Aorta (tissue), 5 donors: Measurements from ENCODE around the gene MUL1. TPM values are rescaled to one million over a fixed set of nuclear protein-coding genes. Genes with fewer than 3 reads are reported as not detected.

Source experiments
- ATAC-seq: fragments of 200-7000 bp; cut with Tn5 transposase; one replicate; pipeline ENCODE4 v1.9.1; 2022; ENCODE audit warnings: moderate library complexity; ENCODE audit not compliant: low FRiP score
- DNase-seq, 2 donors: peaks; one replicate each; pipeline ENCODE4 v3.0.0-alpha.2; 2020
- H3K27ac ChIP-seq, 2 donors: one replicate each; pipeline ENCODE4 v1.5.1; 2013; ENCODE audit warnings: low read length in 2 of 2, mild to moderate bottlenecking in 2 of 2, moderate library complexity in 2 of 2, control low read depth in 1 of 2, inconsistent platforms in 1 of 2, low read depth in 1 of 2
- H3K27me3 ChIP-seq, 2 donors: one replicate each; pipeline ENCODE4 v1.6.1; 2013; ENCODE audit warnings: control low read depth in 1 of 2, low read length in 1 of 2, mild to moderate bottlenecking in 1 of 2, moderate library complexity in 1 of 2; ENCODE audit not compliant: insufficient read depth in 2 of 2, control insufficient read depth in 1 of 2
- H3K36me3 ChIP-seq, 2 donors: one replicate each; pipeline ENCODE4 v1.6.1; 2013; ENCODE audit warnings: control low read depth in 1 of 2, low read length in 1 of 2, mild to moderate bottlenecking in 1 of 2; ENCODE audit not compliant: insufficient read depth in 2 of 2, control insufficient read depth in 1 of 2
- H3K4me1 ChIP-seq, 2 donors: one replicate each; pipeline ENCODE4 v1.6.1; 2013; ENCODE audit warnings: low read length in 2 of 2, control low read depth in 1 of 2, mild to moderate bottlenecking in 1 of 2, moderate library complexity in 1 of 2; ENCODE audit not compliant: insufficient read depth in 2 of 2, control insufficient read depth in 1 of 2
- H3K4me3 ChIP-seq, 2 donors: one replicate each; pipeline ENCODE4 v1.5.1; 2013; ENCODE audit warnings: low read length in 2 of 2, control low read depth in 1 of 2, mild to moderate bottlenecking in 1 of 2
- H3K9me3 ChIP-seq: one replicate; pipeline ENCODE4 v1.6.1; 2013; ENCODE audit warnings: mild to moderate bottlenecking, low read length; ENCODE audit not compliant: control insufficient read depth
- WGBS, 2 donors: extraction: QIAGEN DNeasy Blood & Tissue Kit; methylation state at CpG; one replicate each; pipeline ENCODE4 v1.1.7; 2013; 5-methylcytosine and 5-hydroxymethylcytosine counted together
- intact Hi-C, 2 donors: fragments of 100-400 bp; cut with DNase I; formaldehyde crosslinking; loops; one replicate each; pipeline versions ENCODE4 v1.14.2 to v1.15.0; 2022
- polyA plus RNA-seq, 2 donors: library from polyadenylated mRNA; stranded (reverse); fragments of 200-250 nt; gene quantifications; one replicate each; pipeline ENCODE4 v1.2.3, GENCODE V29; 2013
- total RNA-seq, 2 donors: library from RNA; stranded (reverse); fragmentation: NEBNext Ultra II Directional; extraction: Animal tissue kit (Norgen Biotek cat#: 25700); gene quantifications; one replicate each; pipeline ENCODE4 v1.2.1, GENCODE V29; 2021
- donor health status: healthy with polysubstance abuse.
- donor health status: Bipolar disorder and iron deficiency.
- donor health status: DM: no; HTN: no; CAD: no.
- donor health status: DM: no; HTN: no; CAD: no.
- donor health status: DM: yes; HTN: yes; CAD: no.

MUL1 gene
- total and polyA plus RNA-seq, 4 donors, result 5.5 to 18.6 (median 13.2) TPM

GRCh38 chr1:20483833-20484518 is 24.0 kb downstream of the MUL1 start:
- Histone ChIP-seq H3K27me3 (no peaks in the 10 kb centered on the region), H3K36me3 (no peaks in the 10 kb centered on the region), H3K27ac (no peak overlapping the region), H3K9me3 (no peaks in the 10 kb centered on the region), H3K4me3 (peak overlapping the region; percentile 37 to 55), H3K4me1 (no peaks in the 10 kb centered on the region)
- intact Hi-C loops, result no loop called here
- no peak for ATAC-seq
- 5% methylated on average over 54 to 58 of the region's 58 CpGs for WGBS, 2 donors
- DNase-seq, result no peak

GRCh38 chr1:20483098-20483832 is 24.7 kb downstream of the MUL1 start:
- DNase-seq (no peak), ATAC-seq (no peak)
- no peaks in the 10 kb centered on the region for H3K27me3 ChIP-seq
- no peaks in the 10 kb centered on the region for H3K4me1 ChIP-seq
- H3K27ac ChIP-seq, result no peak overlapping the region
- intact Hi-C loops, result no loop called here
- H3K9me3 ChIP-seq, result no peaks in the 10 kb centered on the region
- no peak overlapping the region for H3K4me3 ChIP-seq
- WGBS, 2 donors, result 82 to 84% methylated on average over 16 of the region's 16 CpGs
- no peaks in the 10 kb centered on the region for H3K36me3 ChIP-seq

- no peak overlapping the region for H3K27ac ChIP-seq
- intact Hi-C loops, result no loop called here
- H3K4me3 ChIP-seq, result no peak overlapping the region
- WGBS, 2 donors, result 78 to 82% methylated on average over 10 of the region's 10 CpGs
- no peaks in the 10 kb centered on the region for H3K27me3 ChIP-seq
- no peak for ATAC-seq
- no peaks in the 10 kb centered on the region for H3K36me3 ChIP-seq
- DNase-seq, result no peak
- H3K4me1 ChIP-seq, result no peaks in the 10 kb centered on the region
- H3K9me3 ChIP-seq, result no peaks in the 10 kb centered on the region
These were observed 26.1 kb downstream of the MUL1 start for GRCh38 chr1:20481643-20482498.

GRCh38 chr1:20480951-20481617 is 26.9 kb downstream of the MUL1 start:
- DNase-seq (no peak), ATAC-seq (no peak)
- 65 to 67% methylated on average over 7 of the region's 7 CpGs for WGBS, 2 donors
- intact Hi-C loops, result no loop called here
- Histone ChIP-seq H3K9me3 (no peaks in the 10 kb centered on the region), H3K27ac (no peak overlapping the region), H3K4me3 (no peak overlapping the region), H3K27me3 (peaks cover 0 to 2% of the 10 kb centered on the region in 2 donors), H3K36me3 (no peaks in the 10 kb centered on the region), H3K4me1 (no peaks in the 10 kb centered on the region)

GRCh38 chr1:20480243-20480944 is 27.6 kb downstream of the MUL1 start:
- DNase-seq (no peak), ATAC-seq (no peak)
- WGBS, 2 donors, result 84 to 89% methylated on average over 10 of the region's 10 CpGs
- no peaks in the 10 kb centered on the region for H3K36me3 ChIP-seq
- intact Hi-C loops, result no loop called here
- no peaks in the 10 kb centered on the region for H3K4me1 ChIP-seq
- no peaks in the 10 kb centered on the region for H3K9me3 ChIP-seq
- no peak overlapping the region for H3K27ac ChIP-seq
- H3K4me3 ChIP-seq, result no peak overlapping the region
- peaks cover 0 to 2% of the 10 kb centered on the region in 2 donors for H3K27me3 ChIP-seq

- no peaks in the 10 kb centered on the region for H3K36me3 ChIP-seq
- peaks cover 0 to 2% of the 10 kb centered on the region in 2 donors for H3K27me3 ChIP-seq
- DNase-seq (no peak), ATAC-seq (no peak)
- H3K4me3 ChIP-seq, result no peak overlapping the region
- 87 to 93% methylated on average over 4 of the region's 4 CpGs for WGBS, 2 donors
- no peaks in the 10 kb centered on the region for H3K4me1 ChIP-seq
- no peaks in the 10 kb centered on the region for H3K9me3 ChIP-seq
- no peak overlapping the region for H3K27ac ChIP-seq
- intact Hi-C loops, result no loop called here
These were observed 28.1 kb downstream of the MUL1 start for GRCh38 chr1:20479840-20480239.

- WGBS, 2 donors, result 69 to 76% methylated on average over 5 of the region's 5 CpGs
These were observed 29.8 kb downstream of the MUL1 start for GRCh38 chr1:20478057-20478635.

More at GRCh38 chr1:20478057-20478635, 29.8 kb downstream of the MUL1 start:
- Histone ChIP-seq H3K27me3 (peaks cover 0 to 2% of the 10 kb centered on the region in 2 donors), H3K36me3 (no peaks in the 10 kb centered on the region), H3K9me3 (no peaks in the 10 kb centered on the region), H3K4me3 (no peak overlapping the region), H3K27ac (no peak overlapping the region), H3K4me1 (no peaks in the 10 kb centered on the region)
- intact Hi-C loops, result no loop called here
- no peak for ATAC-seq
- DNase-seq, result no peak
